ENCODE data around the gene EBF4. TPM values are rescaled to one million over a fixed set of nuclear protein-coding genes. Genes with fewer than 3 reads are reported as not detected.

The EBF4 gene
- total RNA-seq, 2 donors from 2014 or later, result 2.0 to 7.5 TPM

- DNase-seq, result no peak
- H3K36me3 ChIP-seq, result no peaks in the 10 kb centered on the region
- H3K4me1 ChIP-seq, result no peaks in the 10 kb centered on the region
- no peak overlapping the region for H3K27ac ChIP-seq
- TF ChIP-seq CTCF (IDR thresholded peaks at IDR 0.05), result no peak
- intact Hi-C loops (cut with DNase I), result no loop called here
- no peak overlapping the region for H3K9ac ChIP-seq (ENCODE audit: low read depth in 2 of 2, low read length in 2 of 2)
- H3K27me3 ChIP-seq, result no peaks in the 10 kb centered on the region
- no peak overlapping the region for H3K4me3 ChIP-seq
- H3K9me3 ChIP-seq, result no peaks in the 10 kb centered on the region
Observed at GRCh38 chr20:2738331-2739041, 45.9 kb downstream of the EBF4 start.

- Histone ChIP-seq H3K9me3 (no peaks in the 10 kb centered on the region), H3K9ac (ENCODE audit: low read depth in 2 of 2, low read length in 2 of 2) (no peak overlapping the region), H3K27me3 (no peaks in the 10 kb centered on the region), H3K27ac (no peak overlapping the region), H3K36me3 (no peaks in the 10 kb centered on the region), H3K4me1 (no peaks in the 10 kb centered on the region), H3K4me3 (no peak overlapping the region)
- TF ChIP-seq CTCF (IDR thresholded peaks at IDR 0.05), result no peak
- intact Hi-C loops (cut with DNase I), result no loop called here
- no peak for DNase-seq
Observed at GRCh38 chr20:2739042-2739398, 46.4 kb downstream of the EBF4 start.

GRCh38 chr20:2740702-2741101 is 48.1 kb downstream of the EBF4 start:
- Histone ChIP-seq H3K4me1 (no peaks in the 10 kb centered on the region), H3K36me3 (no peaks in the 10 kb centered on the region), H3K27ac (no peak overlapping the region), H3K9ac (ENCODE audit: low read depth in 2 of 2, low read length in 2 of 2) (no peak overlapping the region), H3K27me3 (no peaks in the 10 kb centered on the region), H3K4me3 (no peak overlapping the region), H3K9me3 (no peaks in the 10 kb centered on the region)
- DNase-seq, result no peak
- no peak for TF ChIP-seq CTCF (IDR thresholded peaks at IDR 0.05)
- intact Hi-C loops (cut with DNase I), result loop anchor here (5.0 kb wide), 1 partner anchor 53 kb away; no protein-coding TSS in a partner anchor

- no peaks in the 10 kb centered on the region for H3K27me3 ChIP-seq
- H3K9me3 ChIP-seq, result no peaks in the 10 kb centered on the region
- H3K4me3 ChIP-seq, result no peak overlapping the region
- H3K36me3 ChIP-seq, result no peaks in the 10 kb centered on the region
- DNase-seq, result no peak
- H3K4me1 ChIP-seq, result no peaks in the 10 kb centered on the region
- intact Hi-C loops (cut with DNase I), result loop anchor here (5.0 kb wide), 1 partner anchor 54 kb away; no protein-coding TSS in a partner anchor
- no peak for TF ChIP-seq CTCF (IDR thresholded peaks at IDR 0.05)
- no peak overlapping the region for H3K27ac ChIP-seq
- no peak overlapping the region for H3K9ac ChIP-seq (ENCODE audit: low read depth in 2 of 2, low read length in 2 of 2)
Observed at GRCh38 chr20:2741463-2741862, 48.9 kb downstream of the EBF4 start.

- Histone ChIP-seq H3K27ac (no peak overlapping the region), H3K9me3 (no peaks in the 10 kb centered on the region), H3K4me3 (no peak overlapping the region), H3K36me3 (no peaks in the 10 kb centered on the region), H3K27me3 (no peaks in the 10 kb centered on the region), H3K9ac (ENCODE audit: low read depth in 2 of 2, low read length in 2 of 2) (no peak overlapping the region), H3K4me1 (no peaks in the 10 kb centered on the region)
- no peak for DNase-seq
- intact Hi-C loops (cut with DNase I), result loop anchor here (5.0 kb wide), 1 partner anchor 55 kb away; no protein-coding TSS in a partner anchor
- TF ChIP-seq CTCF (IDR thresholded peaks at IDR 0.05), result no peak
Observed at GRCh38 chr20:2741881-2742280, 49.3 kb downstream of the EBF4 start.
